ENCODE results near the gene CCDC138.
A peak's percentile ranks its signal among the peaks of the same experiment; 100 is the strongest.

The CCDC138 gene

DNA sequence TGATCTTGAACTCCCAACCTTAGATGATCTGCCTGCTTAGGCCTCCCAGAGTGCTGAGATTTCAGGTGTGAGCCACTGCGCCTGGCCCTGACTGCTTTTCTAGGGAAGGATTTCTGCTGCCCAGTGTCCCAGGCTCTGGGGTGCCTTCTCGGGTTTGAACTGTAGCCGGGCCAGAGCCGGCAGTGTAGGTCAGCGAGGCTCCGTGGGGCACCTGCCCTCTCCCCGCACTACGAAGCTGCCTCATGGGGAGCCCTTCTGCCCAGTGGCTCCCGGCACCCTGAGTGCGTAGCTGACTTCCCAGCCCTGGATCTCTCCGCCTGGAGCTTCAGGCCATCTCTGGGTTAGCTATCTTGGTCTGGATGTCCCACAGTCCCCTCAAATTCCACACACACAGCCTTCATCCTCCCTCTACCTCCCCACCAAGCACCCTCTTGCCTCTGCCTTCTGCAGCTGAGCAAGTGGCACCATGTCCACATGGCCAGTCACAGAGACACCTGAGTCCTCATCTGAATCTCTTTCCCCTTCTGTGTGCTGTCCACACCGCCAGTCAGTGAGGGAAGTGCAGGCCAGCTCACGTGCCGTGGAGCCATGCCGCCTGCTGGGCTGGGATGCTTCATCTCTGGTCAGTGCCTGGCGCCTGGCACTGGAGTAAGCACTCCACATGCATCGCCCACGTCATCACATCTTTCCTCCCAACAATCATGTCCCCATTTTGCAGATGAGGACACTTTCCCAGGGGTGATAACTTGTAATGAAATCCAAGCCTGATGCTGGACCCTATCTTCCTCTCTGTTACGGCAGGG, 133.2 kb downstream of the CCDC138 start:
- TF ChIP-seq, protein P1, sequence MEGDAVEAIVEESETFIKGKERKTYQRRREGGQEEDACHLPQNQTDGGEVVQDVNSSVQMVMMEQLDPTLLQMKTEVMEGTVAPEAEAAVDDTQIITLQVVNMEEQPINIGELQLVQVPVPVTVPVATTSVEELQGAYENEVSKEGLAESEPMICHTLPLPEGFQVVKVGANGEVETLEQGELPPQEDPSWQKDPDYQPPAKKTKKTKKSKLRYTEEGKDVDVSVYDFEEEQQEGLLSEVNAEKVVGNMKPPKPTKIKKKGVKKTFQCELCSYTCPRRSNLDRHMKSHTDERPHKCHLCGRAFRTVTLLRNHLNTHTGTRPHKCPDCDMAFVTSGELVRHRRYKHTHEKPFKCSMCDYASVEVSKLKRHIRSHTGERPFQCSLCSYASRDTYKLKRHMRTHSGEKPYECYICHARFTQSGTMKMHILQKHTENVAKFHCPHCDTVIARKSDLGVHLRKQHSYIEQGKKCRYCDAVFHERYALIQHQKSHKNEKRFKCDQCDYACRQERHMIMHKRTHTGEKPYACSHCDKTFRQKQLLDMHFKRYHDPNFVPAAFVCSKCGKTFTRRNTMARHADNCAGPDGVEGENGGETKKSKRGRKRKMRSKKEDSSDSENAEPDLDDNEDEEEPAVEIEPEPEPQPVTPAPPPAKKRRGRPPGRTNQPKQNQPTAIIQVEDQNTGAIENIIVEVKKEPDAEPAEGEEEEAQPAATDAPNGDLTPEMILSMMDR (IDR thresholded peaks at IDR 0.05; ENCODE audit: low read depth, low read length, missing control alignments): no peak
- in situ Hi-C loops (cut with HindIII; ENCODE audit: low sequenced_read_pairs): no loop called here
- DNase-seq (ENCODE audit: low read depth): no peak
- no peak overlapping the region for H3K4me3 ChIP-seq (ENCODE audit: low read depth, low read length)

DNA sequence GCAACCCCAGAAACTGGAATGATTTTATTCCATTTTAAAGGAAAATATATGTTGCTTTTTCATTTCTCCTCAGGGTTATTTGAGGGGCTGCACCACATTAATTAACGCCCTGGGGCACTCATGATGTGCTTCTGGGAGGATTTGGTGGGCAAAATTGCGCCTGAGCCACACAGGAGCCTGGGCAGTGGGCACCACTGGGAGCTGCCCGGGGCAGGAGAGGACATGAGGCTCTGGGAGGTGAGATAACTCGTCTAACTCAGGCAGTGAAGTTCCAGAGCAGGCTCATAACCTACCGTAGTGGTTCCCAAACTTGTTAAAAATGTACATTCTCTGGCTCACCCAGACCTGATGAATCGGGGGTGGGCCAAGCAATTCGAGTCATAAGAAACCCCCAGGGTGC, 134.1 kb downstream of the CCDC138 start:
- in situ Hi-C loops (cut with HindIII; ENCODE audit: low sequenced_read_pairs): no loop called here
- H3K4me3 ChIP-seq (ENCODE audit: low read depth, low read length): no peak overlapping the region
- TF ChIP-seq, protein P1 (IDR thresholded peaks at IDR 0.05; ENCODE audit: low read depth, low read length, missing control alignments): no peak
- DNase-seq (ENCODE audit: low read depth): no peak

DNA sequence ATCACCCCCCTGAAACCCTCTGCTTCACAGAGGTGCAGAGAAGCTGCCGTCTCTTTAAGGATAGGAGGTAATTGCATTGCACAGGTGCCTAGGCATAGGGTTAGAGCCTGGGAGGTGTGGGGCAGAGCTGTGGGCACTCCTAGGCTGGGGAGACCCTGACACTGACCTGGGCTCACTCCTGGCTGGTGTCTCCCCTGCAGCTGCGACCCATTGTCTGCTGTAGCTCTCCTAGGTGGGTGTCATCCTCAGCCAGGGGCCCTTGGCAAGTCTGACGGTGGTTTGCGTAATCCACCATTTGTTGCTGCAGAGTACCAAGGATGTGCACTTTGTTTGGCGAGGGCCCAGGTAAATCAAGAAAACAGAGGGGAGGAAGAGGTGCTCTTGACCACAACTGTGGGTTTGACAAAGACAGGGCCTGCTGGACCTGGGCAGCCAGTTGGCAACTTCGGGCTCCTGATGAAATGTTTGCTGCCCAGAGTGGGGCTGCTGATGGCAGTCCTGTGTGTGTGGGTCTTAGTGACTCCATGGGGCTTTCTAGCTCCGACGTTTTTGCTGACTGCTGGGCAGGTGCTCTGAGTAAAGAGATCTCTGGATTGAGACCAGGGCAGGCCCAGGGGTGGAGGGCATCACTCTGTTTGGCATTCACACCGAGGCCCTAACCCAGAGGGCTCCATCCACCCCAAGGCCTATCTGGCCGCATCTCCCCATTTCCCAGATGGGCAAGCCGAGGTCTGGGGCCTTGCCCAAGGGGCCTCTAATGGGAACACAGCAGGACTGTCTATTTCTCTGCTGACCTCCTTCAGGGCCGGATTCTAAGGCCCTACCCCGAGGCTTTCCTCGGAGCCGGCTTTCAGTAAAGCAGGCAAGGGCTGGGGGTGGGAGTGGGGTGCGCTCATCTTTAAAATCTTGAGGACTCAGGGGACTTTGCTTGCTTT, 134.8 kb downstream of the CCDC138 start:
- DNase-seq (ENCODE audit: low read depth): no peak
- TF ChIP-seq, protein P1 (IDR thresholded peaks at IDR 0.05; ENCODE audit: low read depth, low read length, missing control alignments): no peak
- in situ Hi-C loops (cut with HindIII; ENCODE audit: low sequenced_read_pairs): no loop called here
- H3K4me3 ChIP-seq (ENCODE audit: low read depth, low read length): no peak overlapping the region

DNA sequence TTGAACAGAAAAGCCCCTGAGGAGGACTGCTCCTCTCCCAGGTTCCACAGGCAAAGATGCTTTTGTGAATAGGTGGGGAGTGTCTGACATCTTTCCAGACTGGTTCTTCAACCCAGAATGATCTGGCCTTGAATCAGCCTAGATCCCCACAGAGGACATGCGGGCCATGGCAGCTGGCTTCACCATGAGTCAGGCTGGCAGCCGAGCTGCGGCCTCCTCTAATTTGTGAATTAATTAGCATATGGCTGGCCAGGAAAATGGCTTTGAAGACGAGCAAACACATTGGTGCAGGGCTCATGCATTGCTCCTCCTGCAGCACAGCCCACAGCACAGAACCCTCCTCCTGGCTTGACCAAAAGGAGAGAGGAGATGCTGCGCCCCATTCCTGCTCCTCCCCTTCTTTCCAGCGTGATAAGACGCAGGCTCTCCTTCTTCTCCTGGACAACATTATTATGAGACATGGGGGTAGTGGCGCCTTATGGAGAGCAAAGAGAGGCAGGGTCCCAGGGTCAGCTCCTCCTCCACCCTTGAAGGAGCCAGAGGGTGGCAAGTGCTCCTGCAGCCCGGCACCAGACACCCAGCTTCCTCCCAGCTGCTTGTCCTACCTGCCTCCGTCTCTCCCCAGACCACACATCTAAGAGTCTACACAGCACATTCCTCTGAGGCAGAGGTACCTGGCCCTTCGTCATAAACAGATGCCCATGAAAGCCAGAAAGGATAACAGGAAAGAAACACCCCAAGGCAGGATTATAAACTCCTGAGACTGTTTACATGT, 135.8 kb downstream of the CCDC138 start:
- TF ChIP-seq, protein P1 (IDR thresholded peaks at IDR 0.05; ENCODE audit: low read depth, low read length, missing control alignments): no peak
- no peak overlapping the region for H3K4me3 ChIP-seq (ENCODE audit: low read depth, low read length)
- in situ Hi-C loops (cut with HindIII; ENCODE audit: low sequenced_read_pairs): no loop called here
- peak; percentile 49 for DNase-seq (ENCODE audit: low read depth)

DNA sequence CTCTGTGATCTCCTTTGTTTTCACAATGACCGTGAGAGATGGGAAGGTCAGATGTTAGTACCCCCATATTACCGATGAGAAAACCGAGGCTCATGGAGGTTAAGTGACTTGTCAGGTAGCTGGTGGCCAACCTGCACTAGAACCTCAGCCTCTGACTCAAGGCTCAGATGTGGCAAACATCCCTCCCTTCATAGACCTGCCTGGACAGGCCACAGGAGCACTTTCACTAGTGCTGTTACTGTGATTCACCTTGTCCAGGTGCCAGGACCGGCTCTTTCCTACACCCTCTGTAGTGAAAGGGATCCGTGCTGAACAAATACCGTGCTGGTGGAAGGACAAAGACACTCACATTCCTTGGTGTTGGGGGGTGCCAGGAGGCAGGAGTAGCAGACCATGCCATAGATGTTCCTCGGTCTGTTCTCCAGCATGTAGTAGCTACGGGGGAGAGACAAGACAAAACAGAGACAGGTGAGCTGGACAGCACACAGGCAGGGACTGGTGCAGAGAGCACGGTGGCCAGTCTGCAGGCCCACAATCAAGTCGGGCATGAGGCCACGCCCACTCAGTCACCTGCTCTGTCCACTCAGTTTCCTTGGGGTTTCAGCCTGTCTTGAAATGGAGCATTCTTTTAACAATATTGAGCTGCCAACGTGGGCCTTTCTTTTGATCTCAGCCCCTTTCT, 136.6 kb downstream of the CCDC138 start:
- no peak overlapping the region for H3K4me3 ChIP-seq (ENCODE audit: low read depth, low read length)
- in situ Hi-C loops (cut with HindIII; ENCODE audit: low sequenced_read_pairs): no loop called here
- TF ChIP-seq, protein P1 (IDR thresholded peaks at IDR 0.05; ENCODE audit: low read depth, low read length, missing control alignments): no peak
- no peak for DNase-seq (ENCODE audit: low read depth)

Data from astrocyte of the cerebellum (primary cell).